HL-60 (cell line): Measurements from ENCODE around the gene VCP.

Experiments used
- GABPA ChIP-seq: IDR thresholded peaks from 2 replicates; pipeline ENCODE4 v1.6.1; 2012; ENCODE audit warnings: low read depth
- POLR2AphosphoS5 ChIP-seq: IDR thresholded peaks from 2 replicates; pipeline ENCODE4 v1.6.1; 2012; ENCODE audit warnings: low read depth
- SPI1 ChIP-seq: IDR thresholded peaks from 2 replicates; pipeline ENCODE4 v1.6.1; 2012; ENCODE audit warnings: low read depth, mild to moderate bottlenecking, borderline replicate concordance
- TF ChIP-seq, protein P1 (sequence below): IDR thresholded peaks from 2 replicates; pipeline ENCODE4 v1.6.1; 2012; ENCODE audit warnings: low read depth; ENCODE audit not compliant: insufficient replicate concordance
- TF ChIP-seq, protein P2 (sequence below): IDR thresholded peaks from one replicate; pipeline ENCODE4 v1.5.1; 2011; ENCODE audit warnings: low read length, control low read depth, inconsistent platforms; ENCODE audit not compliant: insufficient read depth

- TF ChIP-seq, protein P1, sequence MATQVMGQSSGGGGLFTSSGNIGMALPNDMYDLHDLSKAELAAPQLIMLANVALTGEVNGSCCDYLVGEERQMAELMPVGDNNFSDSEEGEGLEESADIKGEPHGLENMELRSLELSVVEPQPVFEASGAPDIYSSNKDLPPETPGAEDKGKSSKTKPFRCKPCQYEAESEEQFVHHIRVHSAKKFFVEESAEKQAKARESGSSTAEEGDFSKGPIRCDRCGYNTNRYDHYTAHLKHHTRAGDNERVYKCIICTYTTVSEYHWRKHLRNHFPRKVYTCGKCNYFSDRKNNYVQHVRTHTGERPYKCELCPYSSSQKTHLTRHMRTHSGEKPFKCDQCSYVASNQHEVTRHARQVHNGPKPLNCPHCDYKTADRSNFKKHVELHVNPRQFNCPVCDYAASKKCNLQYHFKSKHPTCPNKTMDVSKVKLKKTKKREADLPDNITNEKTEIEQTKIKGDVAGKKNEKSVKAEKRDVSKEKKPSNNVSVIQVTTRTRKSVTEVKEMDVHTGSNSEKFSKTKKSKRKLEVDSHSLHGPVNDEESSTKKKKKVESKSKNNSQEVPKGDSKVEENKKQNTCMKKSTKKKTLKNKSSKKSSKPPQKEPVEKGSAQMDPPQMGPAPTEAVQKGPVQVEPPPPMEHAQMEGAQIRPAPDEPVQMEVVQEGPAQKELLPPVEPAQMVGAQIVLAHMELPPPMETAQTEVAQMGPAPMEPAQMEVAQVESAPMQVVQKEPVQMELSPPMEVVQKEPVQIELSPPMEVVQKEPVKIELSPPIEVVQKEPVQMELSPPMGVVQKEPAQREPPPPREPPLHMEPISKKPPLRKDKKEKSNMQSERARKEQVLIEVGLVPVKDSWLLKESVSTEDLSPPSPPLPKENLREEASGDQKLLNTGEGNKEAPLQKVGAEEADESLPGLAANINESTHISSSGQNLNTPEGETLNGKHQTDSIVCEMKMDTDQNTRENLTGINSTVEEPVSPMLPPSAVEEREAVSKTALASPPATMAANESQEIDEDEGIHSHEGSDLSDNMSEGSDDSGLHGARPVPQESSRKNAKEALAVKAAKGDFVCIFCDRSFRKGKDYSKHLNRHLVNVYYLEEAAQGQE: no peak
- TF ChIP-seq, protein P2, sequence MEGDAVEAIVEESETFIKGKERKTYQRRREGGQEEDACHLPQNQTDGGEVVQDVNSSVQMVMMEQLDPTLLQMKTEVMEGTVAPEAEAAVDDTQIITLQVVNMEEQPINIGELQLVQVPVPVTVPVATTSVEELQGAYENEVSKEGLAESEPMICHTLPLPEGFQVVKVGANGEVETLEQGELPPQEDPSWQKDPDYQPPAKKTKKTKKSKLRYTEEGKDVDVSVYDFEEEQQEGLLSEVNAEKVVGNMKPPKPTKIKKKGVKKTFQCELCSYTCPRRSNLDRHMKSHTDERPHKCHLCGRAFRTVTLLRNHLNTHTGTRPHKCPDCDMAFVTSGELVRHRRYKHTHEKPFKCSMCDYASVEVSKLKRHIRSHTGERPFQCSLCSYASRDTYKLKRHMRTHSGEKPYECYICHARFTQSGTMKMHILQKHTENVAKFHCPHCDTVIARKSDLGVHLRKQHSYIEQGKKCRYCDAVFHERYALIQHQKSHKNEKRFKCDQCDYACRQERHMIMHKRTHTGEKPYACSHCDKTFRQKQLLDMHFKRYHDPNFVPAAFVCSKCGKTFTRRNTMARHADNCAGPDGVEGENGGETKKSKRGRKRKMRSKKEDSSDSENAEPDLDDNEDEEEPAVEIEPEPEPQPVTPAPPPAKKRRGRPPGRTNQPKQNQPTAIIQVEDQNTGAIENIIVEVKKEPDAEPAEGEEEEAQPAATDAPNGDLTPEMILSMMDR: no peak
- TF ChIP-seq POLR2AphosphoS5: no peak
- TF ChIP-seq SPI1: no peak
- TF ChIP-seq GABPA: no peak
Measured at GRCh38 chr9:35033101-35033500, 39.3 kb downstream of the VCP start.
